Smooth muscle cell (in vitro differentiated cells): ENCODE results near the gene RALGAPA2. TPM values are rescaled to one million over a fixed set of nuclear protein-coding genes. Genes with fewer than 3 reads are reported as not detected.

Experiments
- DNase-seq: peaks from one replicate; lab custom pipeline; 2025; ENCODE audit not compliant: unreplicated experiment; lab: John Stamatoyannopoulos, UW
- H2AFZ ChIP-seq: fragments of 200-600 bp; sonication (generic); 2 replicates; pipeline ENCODE4 v1.6.0; 2016; ENCODE audit warnings: antibody characterized with exemption, low read depth, mild to moderate bottlenecking
- H3F3A ChIP-seq: fragments of 200-600 bp; sonication (generic); 2 replicates; pipeline ENCODE4 v1.6.0; 2017; ENCODE audit warnings: antibody characterized with exemption, low read depth
- H3K27ac ChIP-seq: fragments of 200-600 bp; sonication (generic); 2 replicates; pipeline ENCODE4 v1.5.1; 2016; ENCODE audit warnings: low read depth, mild to moderate bottlenecking
- H3K27me3 ChIP-seq: fragments of 200-600 bp; sonication (generic); 2 replicates; pipeline ENCODE4 v1.6.1; 2016; ENCODE audit warnings: low read depth, mild to moderate bottlenecking
- H3K36me3 ChIP-seq: fragments of 200-600 bp; sonication (generic); 2 replicates; pipeline ENCODE4 v1.5.1; 2016; ENCODE audit warnings: low read depth
- H3K4me1 ChIP-seq: fragments of 200-600 bp; sonication (generic); 2 replicates; pipeline ENCODE4 v1.5.1; 2016; ENCODE audit warnings: low read depth
- H3K4me2 ChIP-seq: fragments of 200-600 bp; sonication (generic); 2 replicates; pipeline ENCODE4 v1.6.0; 2016; ENCODE audit warnings: mild to moderate bottlenecking
- H3K4me3 ChIP-seq: fragments of 200-600 bp; sonication (generic); 2 replicates; pipeline ENCODE4 v1.5.1; 2016; ENCODE audit warnings: mild to moderate bottlenecking
- H3K79me2 ChIP-seq: fragments of 200-600 bp; sonication (generic); 2 replicates; pipeline ENCODE4 v1.6.0; 2016; ENCODE audit warnings: low read depth, mild to moderate bottlenecking
- H3K9ac ChIP-seq: fragments of 200-600 bp; sonication (generic); 2 replicates; pipeline ENCODE4 v1.6.0; 2016; ENCODE audit warnings: low read depth
- H3K9me3 ChIP-seq: fragments of 200-600 bp; sonication (generic); replicated peaks from 2 replicates; pipeline ENCODE4 v1.5.1; 2016; ENCODE audit warnings: low read depth
- H4K20me1 ChIP-seq: fragments of 200-600 bp; sonication (generic); 2 replicates; pipeline ENCODE4 v1.6.0; 2016; ENCODE audit warnings: low read depth
- WGBS: methylation state at CpG from one replicate; pipeline ENCODE4 v1.1.7; 2016; ENCODE audit warnings: low lambda C conversion rate; 5-methylcytosine and 5-hydroxymethylcytosine counted together
- polyA plus RNA-seq: library from polyadenylated mRNA; unstranded; fragments of >200 nt; fragmentation: Nextera tagmentation; extraction: Ambion mirVana; gene quantifications from 2 replicates; pipeline ENCODE4 v1.2.1, GENCODE V29; 2016
- total RNA-seq: library from RNA; depleted of rRNA; stranded (reverse); fragments of >200 nt; gene quantifications from 2 replicates; pipeline ENCODE4 v1.2.3, GENCODE V29; 2014
- TF ChIP-seq, protein P1 (sequence below): fragments of 200-600 bp; sonication (generic); IDR thresholded peaks from 2 replicates; pipeline ENCODE4 v1.5.1; 2017; ENCODE audit warnings: borderline replicate concordance, mild to moderate bottlenecking, antibody characterized with exemption; ENCODE audit not compliant: insufficient read depth, poor library complexity, severe bottlenecking

The RALGAPA2 gene
- total and polyA plus RNA-seq, 2 experiments from 2014 or later = 3.5 to 6.2 TPM

DNA sequence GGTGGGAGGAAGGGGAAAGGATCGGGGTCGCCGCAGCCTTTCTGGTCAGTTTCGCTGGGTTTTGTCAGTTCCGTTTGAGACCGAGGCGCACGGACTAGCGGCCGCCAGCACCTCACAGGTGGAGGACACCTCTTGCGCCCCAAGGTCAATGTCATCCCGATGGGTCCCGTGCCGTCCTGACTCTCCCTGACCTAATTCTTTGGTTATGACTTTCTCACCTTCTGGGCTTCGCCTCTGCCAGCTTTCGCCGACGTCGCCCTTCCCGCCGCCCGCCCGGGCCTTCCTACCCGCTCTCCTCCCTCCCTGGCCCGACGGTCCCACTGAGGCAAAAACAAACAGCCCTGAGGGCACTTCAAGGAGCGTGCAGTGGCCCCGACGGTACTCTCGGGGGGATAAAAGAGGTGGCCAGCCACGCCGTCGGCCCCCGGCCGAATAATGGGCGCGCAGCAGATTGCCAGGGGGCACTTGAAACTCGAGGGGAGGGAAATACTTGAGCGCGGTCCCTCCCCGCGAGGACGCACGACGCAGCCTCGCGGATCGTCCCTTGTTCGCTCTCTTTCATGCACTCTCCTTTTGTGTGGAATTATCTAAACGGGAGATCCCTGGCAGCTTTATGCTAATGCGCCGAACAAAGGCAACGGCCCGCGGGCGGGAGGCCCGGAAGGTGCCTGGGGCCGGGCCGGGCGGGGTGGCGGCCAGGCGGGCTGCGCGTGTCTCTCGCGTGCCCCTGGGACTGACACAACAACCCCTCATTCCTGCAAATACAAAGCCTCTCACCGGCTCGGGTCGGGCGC, 348.4 kb downstream of the RALGAPA2 start:
- no peaks in the 10 kb centered on the region for H3K79me2 ChIP-seq
- 1% methylated on average over 68 of the region's 70 CpGs for WGBS
- DNase-seq = no peak
- no peaks in the 10 kb centered on the region for H3K9me3 ChIP-seq
- no peak overlapping the region for H3K4me2 ChIP-seq
- no peaks in the 10 kb centered on the region for H3K36me3 ChIP-seq
- no peak overlapping the region for H3K4me3 ChIP-seq
- H3K27me3 ChIP-seq = peaks cover 96% of the 10 kb centered on the region
- H3K27ac ChIP-seq = no peak overlapping the region
- H3K4me1 ChIP-seq = peaks cover 6% of the 10 kb centered on the region
- no peak overlapping the region for H2AFZ ChIP-seq
- TF ChIP-seq, protein P1, sequence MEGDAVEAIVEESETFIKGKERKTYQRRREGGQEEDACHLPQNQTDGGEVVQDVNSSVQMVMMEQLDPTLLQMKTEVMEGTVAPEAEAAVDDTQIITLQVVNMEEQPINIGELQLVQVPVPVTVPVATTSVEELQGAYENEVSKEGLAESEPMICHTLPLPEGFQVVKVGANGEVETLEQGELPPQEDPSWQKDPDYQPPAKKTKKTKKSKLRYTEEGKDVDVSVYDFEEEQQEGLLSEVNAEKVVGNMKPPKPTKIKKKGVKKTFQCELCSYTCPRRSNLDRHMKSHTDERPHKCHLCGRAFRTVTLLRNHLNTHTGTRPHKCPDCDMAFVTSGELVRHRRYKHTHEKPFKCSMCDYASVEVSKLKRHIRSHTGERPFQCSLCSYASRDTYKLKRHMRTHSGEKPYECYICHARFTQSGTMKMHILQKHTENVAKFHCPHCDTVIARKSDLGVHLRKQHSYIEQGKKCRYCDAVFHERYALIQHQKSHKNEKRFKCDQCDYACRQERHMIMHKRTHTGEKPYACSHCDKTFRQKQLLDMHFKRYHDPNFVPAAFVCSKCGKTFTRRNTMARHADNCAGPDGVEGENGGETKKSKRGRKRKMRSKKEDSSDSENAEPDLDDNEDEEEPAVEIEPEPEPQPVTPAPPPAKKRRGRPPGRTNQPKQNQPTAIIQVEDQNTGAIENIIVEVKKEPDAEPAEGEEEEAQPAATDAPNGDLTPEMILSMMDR = no peak
- H3F3A ChIP-seq = no peaks in the 10 kb centered on the region
- no peaks in the 10 kb centered on the region for H4K20me1 ChIP-seq
- H3K9ac ChIP-seq = no peak overlapping the region

DNA sequence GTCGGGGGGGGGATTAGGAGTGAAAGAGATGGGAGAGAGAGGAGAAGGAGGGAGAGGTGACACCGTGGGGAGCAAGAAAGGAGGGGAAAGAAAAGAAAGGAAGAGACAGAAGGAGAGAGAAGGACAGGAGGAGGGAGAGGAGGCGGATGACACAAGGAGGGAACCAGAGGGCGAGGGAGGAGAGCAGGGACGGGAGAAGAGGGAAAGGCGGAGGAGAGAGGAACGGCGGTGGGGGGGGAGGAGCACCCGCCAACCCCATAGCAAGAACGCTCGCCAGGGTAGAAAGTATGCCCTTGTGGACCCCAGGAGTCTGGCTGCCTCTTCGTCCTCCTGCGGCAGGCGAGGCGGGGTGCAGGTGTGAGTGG, 349.0 kb downstream of the RALGAPA2 start:
- Histone ChIP-seq H3K9ac (no peak overlapping the region), H3F3A (no peaks in the 10 kb centered on the region), H3K4me2 (no peak overlapping the region), H4K20me1 (no peaks in the 10 kb centered on the region), H3K9me3 (no peaks in the 10 kb centered on the region), H3K27ac (no peak overlapping the region), H3K27me3 (peaks cover 96% of the 10 kb centered on the region), H3K79me2 (no peaks in the 10 kb centered on the region), H2AFZ (no peak overlapping the region), H3K4me3 (no peak overlapping the region), H3K4me1 (peaks cover 6% of the 10 kb centered on the region), H3K36me3 (no peaks in the 10 kb centered on the region)
- no peak for DNase-seq
- TF ChIP-seq, protein P1 = no peak
- 0% methylated on average over 4 of the region's 15 CpGs for WGBS

DNA sequence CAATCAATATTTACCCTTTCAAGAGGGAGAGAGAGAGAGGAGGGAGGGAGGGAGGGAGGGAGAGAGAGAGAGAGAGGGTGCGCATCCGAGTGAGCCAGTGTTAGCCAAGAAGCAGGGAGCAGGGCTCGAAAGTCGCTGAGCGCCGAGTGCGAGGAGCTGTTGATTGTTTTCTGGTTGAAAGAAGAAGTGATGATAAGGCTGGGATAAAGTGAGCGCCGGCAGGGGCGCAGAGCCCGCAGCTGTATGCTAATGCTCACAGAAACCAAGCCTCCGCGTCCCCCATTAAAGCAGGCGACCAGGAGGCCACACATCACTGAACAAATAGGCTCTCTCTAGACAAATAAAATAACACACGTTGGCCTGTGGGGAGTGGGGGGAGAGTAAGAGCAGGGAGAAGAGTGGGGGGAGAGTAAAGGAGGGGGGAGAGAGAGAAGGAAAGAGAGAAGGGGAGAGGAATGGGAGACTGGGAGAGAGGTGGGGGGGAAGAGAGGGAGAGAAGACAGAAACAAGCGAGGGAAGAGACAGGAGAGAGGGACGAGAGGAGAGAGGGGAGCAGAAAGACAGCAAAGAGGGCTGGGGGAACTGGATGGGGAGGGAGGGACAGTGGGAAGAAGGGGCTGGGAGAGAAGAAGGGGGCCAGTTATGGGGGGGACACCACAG, 349.5 kb downstream of the RALGAPA2 start:
- no peak for DNase-seq
- no peak overlapping the region for H3K27ac ChIP-seq
- TF ChIP-seq, protein P1 = no peak
- no peak overlapping the region for H3K9ac ChIP-seq
- H3K4me3 ChIP-seq = no peak overlapping the region
- no peaks in the 10 kb centered on the region for H3K36me3 ChIP-seq
- peaks cover 6% of the 10 kb centered on the region for H3K4me1 ChIP-seq
- peaks cover 96% of the 10 kb centered on the region for H3K27me3 ChIP-seq
- under 1% methylated on average over 15 of the region's 17 CpGs for WGBS
- no peaks in the 10 kb centered on the region for H3K9me3 ChIP-seq
- no peaks in the 10 kb centered on the region for H3K79me2 ChIP-seq
- H2AFZ ChIP-seq = no peak overlapping the region
- H4K20me1 ChIP-seq = no peaks in the 10 kb centered on the region
- no peaks in the 10 kb centered on the region for H3F3A ChIP-seq
- H3K4me2 ChIP-seq = no peak overlapping the region
